PC-9 (cell line): ENCODE data around the gene ARID5A. TPM values are rescaled to one million over a fixed set of nuclear protein-coding genes. Genes with fewer than 3 reads are reported as not detected.

ENCODE experiments used
- BruUV-seq: library from RNA; stranded (reverse); fragments of 400-500 nt; replicated peaks from 2 replicates; lab custom pipeline; 2021; lab: Mats Ljungman, UMichigan
- CTCF ChIA-PET: fragments of 300-600 bp; sonication (Branson Sonifier 250); formaldehyde crosslinking; loops from one replicate; lab custom pipeline; 2022; ENCODE audit warnings: antibody characterized with exemption; lab: Charles Lee
- POLR2A ChIA-PET: fragments of 300-600 bp; sonication (Branson Sonifier 250); formaldehyde crosslinking; loops from one replicate; lab custom pipeline; 2022; ENCODE audit warnings: antibody characterized with exemption; ENCODE audit not compliant: unreplicated experiment; lab: Charles Lee
- DNase-seq, 2 experiments: peaks; one replicate each; pipeline versions ENCODE4 v3.0.0 to v3.0.0-alpha.2; 2015 to 2022; ENCODE audit warnings: mixed read lengths in 1 of 2
- H2AFZ ChIP-seq: fragments of 200-600 bp; sonication (generic); 2 replicates; pipeline ENCODE4 v1.8.1; 2017; ENCODE audit warnings: antibody characterized with exemption
- H3F3A ChIP-seq: fragments of 200-600 bp; sonication (generic); 2 replicates; pipeline ENCODE4 v1.8.1; 2017; ENCODE audit warnings: antibody characterized with exemption, mild to moderate bottlenecking, low read depth; ENCODE audit not compliant: insufficient read depth
- H3K27ac ChIP-seq: fragments of 200-600 bp; sonication (generic); 2 replicates; pipeline ENCODE4 v1.6.1; 2016; ENCODE audit warnings: mixed run types
- H3K27me3 ChIP-seq: fragments of 200-600 bp; sonication (generic); 2 replicates; pipeline ENCODE4 v1.6.1; 2016; ENCODE audit warnings: low read depth, mixed run types; ENCODE audit not compliant: insufficient read depth
- H3K36me3 ChIP-seq: fragments of 200-600 bp; sonication (generic); 2 replicates; pipeline ENCODE4 v1.6.1; 2016; ENCODE audit warnings: low read depth, mixed run types
- H3K4me1 ChIP-seq: fragments of 200-600 bp; sonication (generic); replicated peaks from 2 replicates; pipeline ENCODE4 v1.6.1; 2016; ENCODE audit warnings: mixed run types; ENCODE audit not compliant: insufficient read depth
- H3K4me2 ChIP-seq: fragments of 200-600 bp; sonication (generic); 2 replicates; pipeline ENCODE4 v1.6.1; 2017; ENCODE audit warnings: mixed run types
- H3K4me3 ChIP-seq: fragments of 200-600 bp; sonication (generic); 2 replicates; pipeline ENCODE4 v1.6.1; 2016; ENCODE audit warnings: mixed run types
- H3K79me2 ChIP-seq: fragments of 200-600 bp; sonication (generic); 2 replicates; pipeline ENCODE4 v1.6.1; 2017; ENCODE audit warnings: low read depth, mixed run types
- H3K9me2 ChIP-seq: fragments of 200-600 bp; sonication (generic); 2 replicates; pipeline ENCODE4 v1.8.1; 2017; ENCODE audit warnings: mild to moderate bottlenecking; ENCODE audit not compliant: insufficient read depth
- H3K9me3 ChIP-seq: fragments of 200-600 bp; sonication (generic); 2 replicates; pipeline ENCODE4 v1.8.1; 2016; ENCODE audit warnings: low read depth; ENCODE audit not compliant: insufficient read depth
- H4K20me1 ChIP-seq: fragments of 200-600 bp; sonication (generic); 2 replicates; pipeline ENCODE4 v1.8.1; 2017; ENCODE audit not compliant: insufficient read depth
- CTCF ChIP-seq: fragments of 200-600 bp; sonication (generic); conservative IDR thresholded peaks from 2 replicates; pipeline ENCODE4 v1.6.1; 2017; ENCODE audit warnings: mixed run types, antibody characterized with exemption, mild to moderate bottlenecking, moderate library complexity
- EZH2 ChIP-seq: fragments of 200-600 bp; sonication (generic); IDR thresholded peaks from 2 replicates; pipeline ENCODE4 v1.8.0; 2017; ENCODE audit warnings: antibody characterized with exemption, low read depth
- intact Hi-C: fragments of 100-400 bp; cut with micrococcal nuclease; formaldehyde crosslinking; loops from one replicate; pipeline ENCODE4 v1.10.0; 2022; ENCODE audit not compliant: unreplicated experiment
- total RNA-seq: library from RNA; stranded (reverse); gene quantifications from 2 replicates; pipeline ENCODE4 v1.2.3, GENCODE V29; 2021

Gene ARID5A
- total RNA-seq, 1 experiment from 2014 or later = 6.0 TPM

DNA sequence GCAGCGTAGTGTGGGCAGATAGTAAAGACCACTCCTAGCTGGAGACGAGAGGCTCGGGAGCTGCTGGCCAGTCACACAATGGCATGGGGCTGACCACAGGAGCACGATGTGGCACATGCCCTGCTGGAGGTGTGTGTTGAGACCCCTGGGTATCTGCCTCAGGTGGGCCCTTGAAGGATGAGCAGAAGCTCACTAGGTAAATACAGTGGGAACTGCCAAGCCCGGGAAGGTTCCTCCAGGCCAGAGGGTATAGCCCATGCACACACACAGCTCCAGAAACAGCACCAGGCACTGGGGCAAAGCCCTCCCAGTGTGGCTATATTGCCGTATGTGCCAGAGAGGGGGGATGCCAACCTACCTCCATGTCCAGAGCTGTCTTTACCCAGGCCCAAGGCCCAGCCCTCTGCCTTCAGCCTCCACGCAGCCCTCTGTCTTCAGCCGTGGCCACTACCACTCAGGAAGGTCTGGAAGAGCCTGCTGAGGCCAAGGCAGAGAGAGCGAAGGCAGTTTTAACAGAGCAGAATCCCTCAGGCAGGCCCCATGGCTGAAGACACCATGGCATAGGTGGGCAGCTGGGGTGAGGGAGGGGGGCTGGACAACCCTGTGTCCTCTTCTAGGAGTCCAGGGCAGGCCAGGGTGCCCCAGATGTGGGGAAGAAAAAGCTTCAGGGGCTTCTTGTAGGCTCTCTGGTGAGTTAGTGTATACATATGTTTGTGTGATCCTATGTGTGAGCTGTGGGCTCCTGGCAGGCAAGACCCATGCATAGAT lies 7.0 kb upstream of the ARID5A start:
- Histone ChIP-seq H3K4me3 (no peak overlapping the region), H3K4me1 (peaks cover 31% of the 10 kb centered on the region), H3K27me3 (peaks cover 22% of the 10 kb centered on the region; the same call in 1 of the 2 replicates), H3K36me3 (no peaks in the 10 kb centered on the region), H3K9me2 (no peaks in the 10 kb centered on the region), H3K79me2 (no peaks in the 10 kb centered on the region), H3K27ac (no peak overlapping the region), H2AFZ (no peak overlapping the region), H3F3A (peaks cover 21% of the 10 kb centered on the region), H4K20me1 (no peaks in the 10 kb centered on the region), H3K4me2 (no peak overlapping the region), H3K9me3 (no peaks in the 10 kb centered on the region)
- TF ChIP-seq EZH2 (no peak), CTCF (no peak)
- intact Hi-C loops = loop anchor here (5.0 kb wide), 2 partner anchors 222 to 288 kb away; partner anchors contain the start of genes CNNM3 and SNRNP200
- BruUV-seq = no TSS peak
- DNase-seq = no peak
- ChIA-PET POLR2A (no interaction called here), CTCF (no interaction called here)

DNA sequence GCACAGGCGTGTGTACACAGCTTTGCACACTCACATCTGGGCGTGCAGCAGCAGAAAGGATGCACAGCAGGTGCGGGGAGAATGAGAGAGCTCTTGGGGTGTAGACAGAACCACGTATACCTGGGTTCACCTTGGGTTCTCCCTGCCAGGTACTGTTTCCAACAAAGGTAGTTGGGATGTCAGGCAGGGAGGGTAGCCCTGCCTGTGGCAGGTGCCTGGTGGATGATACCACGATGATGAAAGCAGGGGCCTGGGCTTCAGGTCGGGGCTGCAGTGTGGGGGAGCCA lies 6.5 kb upstream of the ARID5A start:
- H2AFZ ChIP-seq = no peak overlapping the region
- no peaks in the 10 kb centered on the region for H4K20me1 ChIP-seq
- POLR2A ChIA-PET = no interaction called here
- no peaks in the 10 kb centered on the region for H3K79me2 ChIP-seq
- H3K4me1 ChIP-seq = peaks cover 36% of the 10 kb centered on the region
- TF ChIP-seq EZH2 (no peak), CTCF (no peak)
- no peak overlapping the region for H3K27ac ChIP-seq
- CTCF ChIA-PET = no interaction called here
- H3K9me2 ChIP-seq = no peaks in the 10 kb centered on the region
- H3K27me3 ChIP-seq = peaks cover 16% of the 10 kb centered on the region; the same call in 1 of the 2 replicates
- no peak for DNase-seq
- H3K9me3 ChIP-seq = no peaks in the 10 kb centered on the region
- no TSS peak for BruUV-seq
- no peaks in the 10 kb centered on the region for H3K36me3 ChIP-seq
- no peak overlapping the region for H3K4me2 ChIP-seq
- H3K4me3 ChIP-seq = no peak overlapping the region
- intact Hi-C loops = loop anchor here (5.0 kb wide), 2 partner anchors 223 to 287 kb away; partner anchors contain the start of genes CNNM3 and SNRNP200
- H3F3A ChIP-seq = peaks cover 26% of the 10 kb centered on the region

DNA sequence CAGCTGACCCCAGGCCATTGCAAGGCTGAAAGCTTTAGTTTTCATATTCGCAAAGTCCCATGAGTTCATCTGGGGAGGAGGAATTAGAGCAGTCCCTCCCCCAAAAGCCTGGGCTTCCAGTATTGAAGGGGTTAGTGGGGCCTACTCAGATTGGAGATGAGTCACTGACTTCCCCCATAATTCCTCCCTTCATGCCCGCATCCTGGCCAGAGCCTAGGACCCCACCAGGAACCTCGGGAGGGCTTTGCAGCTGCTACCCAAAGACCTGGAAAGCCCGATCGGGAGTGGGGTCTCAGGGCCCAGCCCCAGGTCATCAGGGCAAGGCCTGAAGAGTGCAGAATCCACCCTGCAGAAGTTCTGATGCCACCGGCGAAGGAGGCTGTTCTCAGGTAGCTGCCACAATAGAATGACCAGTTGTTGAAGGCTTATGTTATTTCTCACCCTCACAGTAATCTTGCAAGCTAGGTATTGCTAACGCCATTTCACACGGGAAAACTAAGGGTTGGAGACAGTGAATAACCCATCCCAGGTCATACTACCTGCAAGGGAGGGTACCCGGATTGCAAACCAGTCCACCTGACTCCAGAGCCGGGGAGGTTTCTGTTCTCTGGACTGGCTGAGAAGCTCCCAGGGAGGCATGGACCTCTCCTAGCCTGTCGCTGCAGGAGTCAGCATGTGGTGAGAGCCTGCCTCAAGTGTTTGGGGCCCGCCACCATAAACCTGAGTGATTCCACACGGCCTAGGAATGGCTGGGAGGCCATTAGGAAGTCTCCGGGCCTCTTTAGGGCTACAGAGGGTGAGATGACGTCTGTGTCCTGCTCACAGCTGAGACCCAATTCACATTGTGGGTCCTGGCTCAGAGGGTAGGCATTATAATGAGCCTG lies 5.8 kb upstream of the ARID5A start:
- H3K9me2 ChIP-seq = no peaks in the 10 kb centered on the region
- no peak overlapping the region for H3K4me3 ChIP-seq
- H3K4me1 ChIP-seq = peaks cover 36% of the 10 kb centered on the region
- intact Hi-C loops = loop anchor here (5.0 kb wide), 2 partner anchors 223 to 287 kb away; partner anchors contain the start of genes CNNM3 and SNRNP200
- peaks cover 26% of the 10 kb centered on the region for H3F3A ChIP-seq
- H3K27me3 ChIP-seq = peaks cover 10% of the 10 kb centered on the region; the same call in 1 of the 2 replicates
- POLR2A ChIA-PET = no interaction called here
- no peak overlapping the region for H3K27ac ChIP-seq
- H4K20me1 ChIP-seq = no peaks in the 10 kb centered on the region
- BruUV-seq = no TSS peak
- CTCF ChIA-PET = no interaction called here
- H2AFZ ChIP-seq = no peak overlapping the region
- no peaks in the 10 kb centered on the region for H3K79me2 ChIP-seq
- no peaks in the 10 kb centered on the region for H3K36me3 ChIP-seq
- no peaks in the 10 kb centered on the region for H3K9me3 ChIP-seq
- no peak for TF ChIP-seq CTCF
- no peak overlapping the region for H3K4me2 ChIP-seq
- DNase-seq = no peak
